BLaER1 treated with 17β-estradiol and CSF1 and Interleukin-3, amounts not matched to agents 10 nM and 100 nM (cell line): ENCODE data around the gene USP33.
"Not testable (repeated sequence)": the region's sequence is repeated elsewhere in the genome, so short reads cannot be mapped to it uniquely, and the experiment has no call there.

Experiments
- H3K27ac ChIP-seq, 11 experiments: shearing (Covaris generic); formaldehyde crosslinking; 2 replicates each; pipeline ENCODE4 v1.8.1; 2022
- H3K27me3 ChIP-seq, 11 experiments: shearing (Covaris generic); formaldehyde crosslinking; 2 replicates each; pipeline ENCODE4 v1.8.1; 2022
- H3K36me3 ChIP-seq, 11 experiments: shearing (Covaris generic); formaldehyde crosslinking; 2 replicates each; pipeline ENCODE4 v1.8.1; 2022
- H3K4me1 ChIP-seq, 10 experiments: shearing (Covaris generic); formaldehyde crosslinking; 2 replicates each; pipeline ENCODE4 v1.8.1; 2022
- H3K4me2 ChIP-seq, 11 experiments: shearing (Covaris generic); formaldehyde crosslinking; 2 replicates each; pipeline ENCODE4 v1.8.1; 2022
- H3K4me3 ChIP-seq, 10 experiments: shearing (Covaris generic); formaldehyde crosslinking; 2 replicates each; pipeline ENCODE4 v1.8.1; 2022
- H3K9ac ChIP-seq, 11 experiments: shearing (Covaris generic); formaldehyde crosslinking; 2 replicates each; pipeline ENCODE4 v1.8.1; 2022
- H3K9me3 ChIP-seq, 11 experiments: shearing (Covaris generic); formaldehyde crosslinking; replicated peaks in 1 of 11; 2 replicates each; pipeline ENCODE4 v1.8.1; 2022
- H4K20me1 ChIP-seq, 11 experiments: shearing (Covaris generic); formaldehyde crosslinking; 2 replicates each; pipeline ENCODE4 v1.8.1; 2022
- Cebpa-rat ChIP-seq, 11 experiments: shearing (Covaris generic); IDR thresholded peaks; 2 replicates each; pipeline ENCODE4 v1.8.1; 2022

Gene USP33

GRCh38 chr1:77655431-77655974, 104.1 kb downstream of the USP33 start:
- Histone ChIP-seq H3K36me3 (peaks cover 28 to 89% (median 51%) of the 10 kb centered on the region in 11 experiments), H3K9ac (no peak overlapping the region), H4K20me1 (peaks cover 40 to 100% (median 83%) of the 10 kb centered on the region in 11 experiments; a peak in 20 of 22 replicates), H3K4me2 (no peak overlapping the region), H3K27ac (no peak overlapping the region), H3K4me3 (no peak overlapping the region), H3K9me3 (peaks cover 14 to 33% (median 20%) of the 10 kb centered on the region in 11 experiments), H3K27me3 (no peaks in the 10 kb centered on the region), H3K4me1 (peaks cover 0 to 4% (median 0%) of the 10 kb centered on the region in 10 experiments; a peak in 1 of 20 replicates)
- TF ChIP-seq Cebpa-rat (IDR thresholded peaks at IDR 0.05), result no peak

GRCh38 chr1:77652970-77653516, 106.6 kb downstream of the USP33 start:
- Histone ChIP-seq H3K4me2 (no peak overlapping the region), H3K4me1 (no peaks in the 10 kb centered on the region; a peak in 1 of 20 replicates), H3K9ac (no peak overlapping the region), H3K4me3 (no peak overlapping the region), H3K9me3 (peaks cover 35 to 57% (median 44%) of the 10 kb centered on the region in 11 experiments), H3K27me3 (no peaks in the 10 kb centered on the region), H4K20me1 (peaks cover 19 to 90% (median 58%) of the 10 kb centered on the region in 11 experiments; a peak in 20 of 22 replicates), H3K27ac (no peak overlapping the region), H3K36me3 (peaks cover 38 to 94% (median 63%) of the 10 kb centered on the region in 11 experiments)
- no peak for TF ChIP-seq Cebpa-rat (IDR thresholded peaks at IDR 0.05)

- TF ChIP-seq Cebpa-rat (IDR thresholded peaks at IDR 0.05), result no peak
- Histone ChIP-seq H3K4me2 (no peak overlapping the region), H3K27me3 (no peaks in the 10 kb centered on the region), H3K4me3 (no peak overlapping the region), H3K36me3 (peaks cover 46 to 99% (median 67%) of the 10 kb centered on the region in 11 experiments), H3K4me1 (no peaks in the 10 kb centered on the region), H3K9me3 (peaks cover 35 to 64% (median 51%) of the 10 kb centered on the region in 11 experiments), H3K9ac (no peak overlapping the region), H4K20me1 (peaks cover 11 to 90% (median 53%) of the 10 kb centered on the region in 11 experiments; a peak in 19 of 22 replicates), H3K27ac (no peak overlapping the region)
Measured at GRCh38 chr1:77652268-77652667, 107.4 kb downstream of the USP33 start.

GRCh38 chr1:77649127-77649526, 110.5 kb downstream of the USP33 start:
- no peak for TF ChIP-seq Cebpa-rat (IDR thresholded peaks at IDR 0.05)
- H3K4me1 ChIP-seq, result no peaks in the 10 kb centered on the region
- H3K27ac ChIP-seq, result no peak overlapping the region
- no peak overlapping the region for H3K4me2 ChIP-seq
- no peak overlapping the region for H3K9ac ChIP-seq
- H3K27me3 ChIP-seq, result no peaks in the 10 kb centered on the region
- peaks cover 35 to 77% (median 62%) of the 10 kb centered on the region in 11 experiments for H3K9me3 ChIP-seq
- no peak overlapping the region for H3K4me3 ChIP-seq
- peaks cover 69 to 100% (median 85%) of the 10 kb centered on the region in 11 experiments for H3K36me3 ChIP-seq
- peaks cover 9 to 90% (median 53%) of the 10 kb centered on the region in 11 experiments; a peak in 20 of 22 replicates for H4K20me1 ChIP-seq

- not testable (repeated sequence) for H3K9ac ChIP-seq, H3K4me3 ChIP-seq, H3K4me1 ChIP-seq, H3K4me2 ChIP-seq, H3K27me3 ChIP-seq, H3K27ac ChIP-seq
- H3K36me3 ChIP-seq, result peaks cover 68 to 93% (median 74%) of the 10 kb centered on the region in 11 experiments
- peaks cover 28 to 52% (median 48%) of the 10 kb centered on the region in 11 experiments for H3K9me3 ChIP-seq
- H4K20me1 ChIP-seq, result peaks cover 19 to 90% (median 61%) of the 10 kb centered on the region in 11 experiments; a peak in 21 of 22 replicates
Measured at GRCh38 chr1:77646224-77646623, 113.4 kb downstream of the USP33 start.
